ENCODE results near the gene NTM.

DNA sequence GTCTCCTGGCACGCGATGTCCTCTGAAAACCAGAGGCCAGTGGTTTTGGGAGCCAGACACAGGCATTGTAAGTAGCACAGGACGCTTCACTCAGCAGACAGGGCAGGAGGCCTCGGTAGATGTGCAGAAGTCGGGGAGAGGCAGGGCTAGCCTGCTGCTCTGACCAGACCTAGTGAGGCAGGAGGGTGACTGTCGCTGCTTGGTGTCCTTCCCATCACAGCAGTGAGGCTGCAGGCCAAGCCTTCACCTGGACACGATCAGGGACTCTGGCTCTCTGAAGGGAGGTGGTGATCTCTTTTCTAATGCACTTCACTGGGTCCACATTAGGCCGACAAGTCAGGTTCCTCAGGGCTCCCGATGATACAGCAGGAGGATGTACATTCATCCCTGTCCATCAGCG, 583.7 kb downstream of the NTM start:
- no peak for TF ChIP-seq EZH2 (IDR thresholded peaks at IDR 0.05; ENCODE audit: low read length)
- TF ChIP-seq, protein P1, sequence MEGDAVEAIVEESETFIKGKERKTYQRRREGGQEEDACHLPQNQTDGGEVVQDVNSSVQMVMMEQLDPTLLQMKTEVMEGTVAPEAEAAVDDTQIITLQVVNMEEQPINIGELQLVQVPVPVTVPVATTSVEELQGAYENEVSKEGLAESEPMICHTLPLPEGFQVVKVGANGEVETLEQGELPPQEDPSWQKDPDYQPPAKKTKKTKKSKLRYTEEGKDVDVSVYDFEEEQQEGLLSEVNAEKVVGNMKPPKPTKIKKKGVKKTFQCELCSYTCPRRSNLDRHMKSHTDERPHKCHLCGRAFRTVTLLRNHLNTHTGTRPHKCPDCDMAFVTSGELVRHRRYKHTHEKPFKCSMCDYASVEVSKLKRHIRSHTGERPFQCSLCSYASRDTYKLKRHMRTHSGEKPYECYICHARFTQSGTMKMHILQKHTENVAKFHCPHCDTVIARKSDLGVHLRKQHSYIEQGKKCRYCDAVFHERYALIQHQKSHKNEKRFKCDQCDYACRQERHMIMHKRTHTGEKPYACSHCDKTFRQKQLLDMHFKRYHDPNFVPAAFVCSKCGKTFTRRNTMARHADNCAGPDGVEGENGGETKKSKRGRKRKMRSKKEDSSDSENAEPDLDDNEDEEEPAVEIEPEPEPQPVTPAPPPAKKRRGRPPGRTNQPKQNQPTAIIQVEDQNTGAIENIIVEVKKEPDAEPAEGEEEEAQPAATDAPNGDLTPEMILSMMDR (optimal IDR thresholded peaks at IDR 0.05 in 1 of 3, IDR thresholded peaks at IDR 0.05 in 1 of 3, conservative IDR thresholded peaks at IDR 0.05 in 1 of 3; ENCODE audit: extremely low read depth in 1 of 3, insufficient read depth in 2 of 3, low read length in 3 of 3), result no peak
